NCI-H1092 (cell line): ENCODE results near the gene SV2B.

Experiments
- DNase-seq: peaks from one replicate; lab custom pipeline; 2025; lab: John Stamatoyannopoulos, UW

The SV2B gene

DNA sequence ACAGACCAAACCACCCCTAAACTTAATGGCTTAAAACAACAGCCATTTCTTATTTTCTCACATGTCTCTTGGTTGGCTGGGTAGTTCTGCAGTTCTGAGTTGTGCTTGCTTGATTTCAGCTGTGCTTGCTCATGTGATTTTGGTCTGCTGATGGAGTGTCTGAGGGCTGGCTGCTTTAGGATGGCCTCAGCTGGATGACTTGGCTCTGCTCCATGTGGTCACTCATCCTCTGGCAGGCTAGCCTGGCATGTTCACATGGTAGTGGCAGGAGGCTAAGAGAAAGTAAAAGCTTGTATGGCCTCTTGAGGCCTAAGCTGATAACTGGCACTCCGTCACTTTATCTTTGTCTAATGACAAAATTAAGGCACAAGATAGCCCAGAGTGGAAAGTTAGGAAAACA is 4.1 kb downstream of the SV2B start:
- DNase-seq, result peak; percentile 70

DNA sequence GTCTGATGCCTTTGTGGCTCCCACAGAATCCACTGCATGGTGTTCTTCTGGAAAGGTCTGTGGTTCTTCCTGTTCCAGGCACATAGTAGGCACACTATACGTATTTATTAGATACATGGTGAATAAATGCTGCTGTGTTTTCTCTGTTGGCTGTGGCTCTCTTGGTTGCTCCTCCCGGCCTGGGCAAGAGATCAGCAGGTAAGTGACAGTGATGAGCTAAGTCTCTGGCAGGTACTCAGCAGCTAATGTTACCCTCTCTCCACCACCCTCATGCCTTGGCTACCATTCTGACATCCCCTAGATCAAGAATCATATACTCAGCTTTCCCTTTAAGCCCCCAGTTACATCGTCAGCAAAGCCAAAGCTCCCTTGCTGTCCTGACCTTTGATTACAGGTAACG is 8.4 kb downstream of the SV2B start:
- no peak for DNase-seq

DNA sequence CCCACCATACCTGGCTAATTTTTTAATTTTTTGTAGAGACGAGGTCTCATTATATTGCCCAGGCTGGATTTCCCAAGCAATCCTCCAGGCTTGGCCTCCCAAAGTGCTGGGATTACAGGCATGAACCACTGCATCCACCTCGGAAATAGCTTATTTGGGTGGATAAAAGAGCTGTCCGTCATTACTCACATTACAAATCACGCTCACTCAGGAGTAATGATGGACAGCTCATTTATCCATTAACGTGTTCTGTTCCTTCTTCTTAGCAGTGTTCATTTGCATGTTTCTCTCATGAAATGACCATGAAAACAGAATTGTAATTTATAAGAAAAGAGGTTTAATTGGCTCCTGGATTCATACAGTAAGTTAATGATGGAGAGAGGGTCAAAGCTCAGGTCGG is 9.8 kb downstream of the SV2B start:
- no peak for DNase-seq

DNA sequence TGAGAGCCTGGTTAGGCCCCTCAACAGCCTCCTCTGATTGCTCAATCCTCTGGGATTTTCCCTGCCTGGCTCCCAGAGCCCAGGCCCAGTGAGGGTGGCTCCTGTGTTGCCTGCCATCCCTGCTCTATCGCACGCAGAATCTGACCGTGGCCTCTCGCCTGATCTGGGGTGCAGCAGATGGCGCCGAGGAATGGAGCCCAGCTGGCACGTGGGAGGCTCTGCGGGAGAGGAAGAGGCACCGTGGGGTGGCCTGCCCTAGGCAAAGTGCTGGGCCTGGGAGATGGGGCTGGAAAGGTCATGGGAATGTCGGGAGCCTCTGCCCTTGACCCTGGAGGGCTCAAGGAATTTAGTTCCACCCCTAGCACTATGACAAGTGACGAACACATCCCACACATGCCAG is 10.3 kb downstream of the SV2B start:
- no peak for DNase-seq

DNA sequence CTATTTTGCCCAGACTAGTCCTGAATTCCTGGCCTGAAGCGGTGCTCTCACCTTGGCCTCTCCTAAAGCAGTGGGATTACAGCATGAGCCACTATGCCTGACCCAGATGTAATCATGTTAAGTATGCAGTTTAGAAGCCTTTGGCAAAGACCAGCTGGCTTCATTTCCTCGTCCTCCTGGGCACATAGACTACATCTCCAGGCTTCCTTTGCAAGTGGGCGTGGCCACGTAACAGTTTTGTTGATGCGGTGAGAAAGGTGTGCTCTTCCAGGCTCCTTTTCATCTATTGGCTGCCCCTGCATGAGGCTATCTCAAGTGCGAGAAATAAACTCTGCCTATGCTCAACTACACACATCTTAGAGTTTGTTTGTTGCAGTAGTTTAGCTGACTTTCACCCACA is 13.0 kb downstream of the SV2B start:
- no peak for DNase-seq

DNA sequence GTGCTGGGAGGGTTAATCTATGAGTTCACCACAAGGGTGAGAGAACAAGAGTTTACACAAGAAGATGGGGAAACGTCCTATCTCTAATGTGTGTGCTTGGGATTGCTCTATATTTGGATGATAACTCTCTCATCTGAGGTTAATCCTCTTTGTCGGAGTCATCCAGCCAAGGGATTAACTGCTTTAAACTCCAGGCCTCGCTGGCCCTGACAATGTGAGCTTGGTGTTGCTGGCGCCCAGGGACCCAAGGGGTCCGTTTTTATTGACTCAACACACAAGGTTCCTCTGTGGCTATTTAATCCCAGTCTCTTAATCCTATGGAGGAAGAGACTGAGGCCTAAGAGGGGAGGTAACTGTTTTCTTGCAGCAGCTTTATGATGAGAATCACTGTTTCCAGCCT is 14.2 kb downstream of the SV2B start:
- DNase-seq, result no peak

DNA sequence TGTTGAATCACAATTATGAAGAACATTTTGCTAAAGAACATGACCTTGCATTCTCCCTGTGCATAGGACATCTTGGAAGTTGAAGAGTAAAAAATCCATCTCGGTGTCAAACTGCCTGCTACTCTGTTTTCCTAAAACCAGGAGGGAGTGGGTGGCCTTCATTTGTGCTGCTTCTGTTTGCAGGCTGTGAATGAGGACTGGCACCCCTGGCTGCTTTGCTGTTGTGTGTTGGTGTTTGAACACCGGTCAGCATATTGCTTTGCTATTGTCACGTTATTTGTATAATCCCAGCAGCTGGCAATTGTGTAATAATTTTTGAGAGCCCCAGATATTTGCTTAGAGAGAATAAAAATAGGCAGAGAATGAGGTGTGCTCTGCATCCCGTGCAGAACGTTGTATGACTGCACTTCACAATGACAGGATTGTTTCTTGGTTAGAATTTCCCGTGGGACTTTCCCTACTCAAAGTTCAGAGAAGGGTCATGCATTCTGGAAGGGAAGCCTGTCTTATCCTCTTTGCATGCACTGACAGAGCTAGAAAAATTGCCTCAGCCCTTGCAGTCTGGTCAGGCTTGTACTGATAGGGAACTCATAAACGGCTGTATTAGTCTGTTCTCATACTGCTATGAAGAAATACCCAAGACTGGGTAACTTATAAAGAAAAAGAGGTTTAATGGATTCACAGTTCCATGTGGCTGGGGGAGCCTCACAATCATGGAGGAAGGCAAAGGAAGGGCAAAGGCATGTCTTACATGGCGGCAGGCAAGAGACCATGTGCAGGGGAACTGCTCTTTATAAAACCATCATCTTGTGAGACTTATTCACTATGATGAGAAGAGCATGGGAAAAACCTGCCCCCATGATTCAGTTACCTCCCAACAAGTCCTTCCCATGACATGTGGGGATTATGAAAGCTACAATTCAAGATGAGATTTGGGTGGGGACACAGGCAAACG is 16.3 kb downstream of the SV2B start:
- DNase-seq, result peak; percentile 83

DNA sequence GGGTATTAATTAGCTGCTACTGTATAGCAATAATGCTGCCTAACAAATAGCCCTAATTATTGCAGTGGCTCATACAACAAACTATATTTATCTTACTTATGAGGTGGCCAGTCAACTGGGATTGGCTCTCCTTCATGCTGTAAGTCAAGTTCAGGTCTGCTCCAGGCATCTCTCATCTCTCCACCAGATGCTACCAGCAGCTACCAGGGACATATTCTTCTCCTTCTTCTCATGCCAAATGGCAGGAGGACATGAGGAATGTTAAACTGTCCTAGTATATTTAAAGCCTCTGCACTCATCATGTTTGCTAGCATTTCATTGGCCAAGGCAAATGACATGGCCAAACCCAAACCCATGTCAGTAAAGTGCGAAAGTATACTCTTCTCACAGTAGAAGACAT is 17.3 kb downstream of the SV2B start:
- DNase-seq, result no peak

DNA sequence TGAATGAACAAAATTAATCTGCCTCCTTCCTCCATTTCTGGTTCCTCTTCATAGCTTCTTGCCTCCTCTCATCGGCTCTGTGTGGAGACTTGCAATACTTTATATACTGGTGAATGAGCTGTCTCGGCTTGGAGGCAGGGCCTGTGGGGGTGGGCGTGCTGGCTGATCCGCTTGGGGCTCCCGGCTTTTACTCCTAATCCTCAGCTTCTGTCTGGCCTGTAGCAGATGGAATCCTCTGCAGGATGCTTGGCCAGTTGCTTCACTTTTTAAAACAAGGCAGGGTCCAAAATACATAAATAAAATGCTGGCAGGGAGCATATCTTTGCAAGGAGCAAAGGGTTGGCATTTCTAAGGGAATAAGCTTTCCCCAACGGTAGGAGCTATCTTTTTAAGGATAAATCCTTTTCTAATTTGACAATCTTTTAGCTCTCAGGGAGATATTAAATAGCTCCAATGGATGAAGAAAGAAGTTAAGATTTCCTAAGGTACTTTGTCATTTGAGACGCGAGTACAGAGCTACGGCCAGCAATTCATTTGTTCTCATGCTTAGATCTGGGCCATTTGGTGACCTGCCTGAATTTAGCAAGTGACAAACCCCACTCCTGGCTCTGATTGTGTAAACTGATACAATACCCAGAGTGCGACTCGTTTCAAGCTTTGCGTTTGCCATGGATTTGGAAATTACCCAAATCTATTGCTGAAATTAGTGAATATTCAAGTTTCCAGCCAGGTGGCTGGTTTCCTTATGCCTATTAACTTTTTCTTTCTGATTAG is 18.9 kb downstream of the SV2B start:
- no peak for DNase-seq

DNA sequence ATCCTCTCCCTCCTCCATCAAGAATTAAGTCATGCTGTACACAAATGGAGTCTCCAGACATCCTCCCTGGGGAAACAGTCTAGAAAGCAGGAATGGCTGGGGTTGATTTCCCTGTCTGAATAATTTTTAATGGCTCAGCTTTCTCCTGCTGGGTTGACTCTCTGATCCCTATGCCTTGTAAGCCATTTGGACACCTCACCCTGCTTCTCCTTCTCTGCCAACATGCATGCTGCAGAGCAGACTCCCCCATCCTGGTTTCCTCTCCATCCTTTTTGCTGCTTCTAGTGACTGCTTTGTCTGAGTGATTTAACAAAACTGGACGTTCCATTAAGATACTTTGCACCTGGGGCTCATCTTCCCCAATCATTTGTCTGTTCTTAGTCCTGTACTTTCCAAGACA is 22.2 kb downstream of the SV2B start:
- no peak for DNase-seq

DNA sequence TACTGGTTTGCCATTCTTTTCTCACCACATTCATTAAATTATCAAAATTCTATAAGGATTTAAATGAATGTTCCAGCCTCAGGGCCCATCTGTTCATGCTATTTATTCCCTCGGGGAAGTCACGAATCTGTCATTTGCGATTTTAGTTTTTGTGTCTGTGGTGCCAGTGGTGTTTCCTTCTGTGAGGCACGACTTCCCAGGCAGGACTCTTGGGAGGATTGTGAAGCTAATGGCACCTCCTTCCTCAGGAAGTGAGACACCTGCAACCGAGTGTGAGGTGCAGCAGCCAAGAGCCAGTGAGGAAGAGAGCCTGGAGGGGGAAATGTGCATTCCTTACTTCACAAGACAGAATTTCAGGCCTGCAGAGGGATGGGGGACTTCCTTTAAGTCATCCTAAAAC is 24.1 kb downstream of the SV2B start:
- no peak for DNase-seq

DNA sequence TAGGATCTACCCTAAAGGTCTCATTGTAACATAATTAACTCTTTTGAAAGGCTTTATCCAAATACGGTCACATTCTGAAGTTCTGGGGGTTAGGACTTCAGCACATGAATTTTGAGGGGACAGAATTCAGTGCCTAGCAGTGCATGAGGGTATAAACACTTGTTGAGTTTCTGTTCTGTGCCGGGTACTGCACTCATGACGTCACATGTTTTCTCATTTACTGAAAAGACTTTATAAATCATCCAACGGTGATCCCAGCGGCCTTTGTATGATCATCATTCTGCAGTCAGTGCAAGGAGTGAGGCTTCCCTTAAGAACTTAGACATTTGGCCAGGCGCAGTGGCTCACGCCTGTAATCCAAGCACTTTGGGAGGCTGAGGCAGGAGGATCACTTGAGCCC is 25.1 kb downstream of the SV2B start:
- no peak for DNase-seq

DNA sequence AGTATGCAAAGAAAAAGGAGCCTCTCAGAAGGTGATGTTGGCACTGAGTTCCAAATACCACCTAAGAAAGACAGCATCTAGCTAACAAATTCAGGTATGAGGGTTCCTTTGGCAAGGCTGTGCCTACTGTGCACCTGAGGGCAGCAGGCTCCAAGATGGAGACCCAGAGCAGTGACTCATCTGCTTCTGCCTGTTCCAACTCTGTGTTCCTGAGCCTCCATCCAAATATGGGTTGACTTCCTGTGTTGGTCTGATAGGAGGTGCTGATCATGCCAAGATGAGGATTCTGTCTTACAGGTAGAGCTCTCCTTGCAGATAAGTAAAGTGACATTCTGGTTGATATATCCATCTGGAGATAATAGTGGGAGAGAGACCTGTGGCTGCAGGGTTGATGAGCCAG is 26.0 kb downstream of the SV2B start:
- no peak for DNase-seq

DNA sequence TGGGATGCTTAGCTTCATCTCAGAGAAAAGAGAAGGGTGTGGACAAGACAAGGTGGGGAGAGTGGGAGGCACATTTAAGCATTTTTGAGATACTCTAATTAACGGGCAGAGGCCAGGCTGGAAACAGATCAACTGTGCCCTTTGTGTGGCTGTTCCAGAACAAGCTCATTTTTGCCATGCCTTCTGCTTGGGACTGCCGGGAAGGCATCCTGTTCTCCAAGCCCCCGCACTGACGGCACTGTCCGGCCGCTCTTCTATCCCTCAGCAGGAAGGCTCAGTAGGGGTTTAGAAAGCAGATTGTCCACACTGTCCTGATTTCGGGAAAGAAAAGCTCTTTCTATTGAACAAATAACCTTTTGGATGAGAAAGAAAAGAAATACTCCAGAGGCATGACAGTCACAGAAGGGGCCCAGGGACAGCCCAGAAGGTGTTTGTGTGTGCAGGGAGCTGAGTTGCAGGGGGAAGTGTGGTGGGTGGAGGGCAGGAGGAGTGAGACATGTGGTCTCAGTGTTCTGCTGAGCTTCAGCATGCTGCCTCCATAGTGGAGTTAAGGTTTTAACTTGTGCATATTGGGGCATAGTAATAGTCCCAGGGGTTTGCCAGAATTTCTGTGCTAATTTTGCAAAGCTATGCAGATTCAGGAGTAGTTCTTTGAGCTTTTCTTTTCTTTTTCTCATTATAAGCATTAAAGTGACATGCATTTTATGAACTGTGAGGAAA is 27.3 kb downstream of the SV2B start:
- no peak for DNase-seq

DNA sequence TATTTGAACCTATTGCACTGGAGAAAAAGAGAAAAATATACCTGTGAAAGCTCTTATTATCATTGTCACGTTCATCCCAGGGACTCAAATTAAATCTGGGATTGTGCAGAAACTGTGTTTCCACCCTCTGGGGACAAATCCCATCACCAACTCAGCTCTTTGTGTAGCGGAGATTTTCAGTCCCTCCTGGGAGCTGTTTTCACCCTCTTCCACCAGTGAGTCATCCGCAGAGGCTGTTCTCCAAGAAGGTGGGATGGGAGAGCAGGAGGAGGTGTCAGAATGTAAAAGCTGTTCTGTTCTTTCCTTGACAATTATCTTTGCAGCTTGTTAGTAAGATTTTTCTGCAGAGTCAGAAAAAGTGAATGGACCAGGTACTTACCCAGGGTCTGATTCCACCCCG is 28.0 kb downstream of the SV2B start:
- DNase-seq, result no peak

DNA sequence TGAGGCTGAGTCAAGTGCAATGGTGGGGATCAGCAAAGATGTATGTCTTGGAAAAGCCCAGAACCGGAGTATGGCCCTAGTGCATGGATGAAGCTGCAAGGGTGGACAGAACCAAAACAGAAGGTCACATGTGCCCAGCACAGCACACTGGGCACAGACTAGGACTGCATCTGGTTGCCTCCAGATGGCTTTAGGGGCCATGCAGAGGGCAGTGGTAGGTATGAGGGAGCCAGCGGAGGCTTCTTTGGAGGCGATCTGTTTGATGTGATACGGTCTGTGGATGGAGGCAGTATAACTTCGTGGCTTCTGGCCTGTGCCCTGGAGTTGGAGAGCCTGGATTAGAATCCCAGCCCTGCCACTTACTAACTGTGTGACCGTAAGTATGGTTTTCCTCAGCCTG is 29.4 kb downstream of the SV2B start:
- no peak for DNase-seq

DNA sequence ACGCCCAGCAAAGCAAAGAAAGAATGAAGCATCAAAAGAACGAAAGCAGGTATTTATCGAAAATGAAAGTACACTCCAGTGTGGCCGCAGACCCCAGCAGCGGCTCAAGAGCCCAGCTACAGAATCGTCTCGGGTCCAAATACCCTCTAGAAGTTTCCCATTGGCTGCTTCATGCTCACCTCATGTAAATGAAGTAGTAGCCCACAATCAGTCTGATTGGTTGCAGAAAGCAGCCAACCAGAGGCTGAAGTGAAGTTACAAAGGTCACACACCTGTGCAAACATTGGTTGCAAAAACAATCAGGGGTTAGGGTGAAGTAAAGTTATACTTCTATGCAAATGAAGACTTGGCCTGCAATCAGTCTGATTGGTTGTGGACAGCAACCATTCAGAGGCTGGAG is 32.0 kb downstream of the SV2B start:
- no peak for DNase-seq

DNA sequence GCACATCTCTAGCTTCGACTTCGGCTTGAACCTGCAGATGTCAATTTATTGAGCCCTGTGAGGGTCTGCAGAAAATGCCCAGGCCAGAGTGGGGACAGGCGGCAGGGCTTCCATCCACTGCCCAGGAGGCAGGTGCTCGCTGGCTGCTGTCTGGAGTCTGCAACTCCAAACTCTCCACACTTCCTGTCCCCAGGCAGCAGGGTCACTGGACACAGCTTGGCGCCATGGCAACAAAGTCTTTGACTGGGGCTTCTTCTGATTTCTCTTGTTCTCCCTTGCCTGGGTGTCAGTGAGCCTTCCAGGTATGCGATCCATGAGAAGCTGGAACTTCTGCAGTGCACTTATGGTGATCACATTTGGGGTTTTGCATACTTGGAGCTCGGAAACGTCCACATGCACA is 33.5 kb downstream of the SV2B start:
- no peak for DNase-seq

DNA sequence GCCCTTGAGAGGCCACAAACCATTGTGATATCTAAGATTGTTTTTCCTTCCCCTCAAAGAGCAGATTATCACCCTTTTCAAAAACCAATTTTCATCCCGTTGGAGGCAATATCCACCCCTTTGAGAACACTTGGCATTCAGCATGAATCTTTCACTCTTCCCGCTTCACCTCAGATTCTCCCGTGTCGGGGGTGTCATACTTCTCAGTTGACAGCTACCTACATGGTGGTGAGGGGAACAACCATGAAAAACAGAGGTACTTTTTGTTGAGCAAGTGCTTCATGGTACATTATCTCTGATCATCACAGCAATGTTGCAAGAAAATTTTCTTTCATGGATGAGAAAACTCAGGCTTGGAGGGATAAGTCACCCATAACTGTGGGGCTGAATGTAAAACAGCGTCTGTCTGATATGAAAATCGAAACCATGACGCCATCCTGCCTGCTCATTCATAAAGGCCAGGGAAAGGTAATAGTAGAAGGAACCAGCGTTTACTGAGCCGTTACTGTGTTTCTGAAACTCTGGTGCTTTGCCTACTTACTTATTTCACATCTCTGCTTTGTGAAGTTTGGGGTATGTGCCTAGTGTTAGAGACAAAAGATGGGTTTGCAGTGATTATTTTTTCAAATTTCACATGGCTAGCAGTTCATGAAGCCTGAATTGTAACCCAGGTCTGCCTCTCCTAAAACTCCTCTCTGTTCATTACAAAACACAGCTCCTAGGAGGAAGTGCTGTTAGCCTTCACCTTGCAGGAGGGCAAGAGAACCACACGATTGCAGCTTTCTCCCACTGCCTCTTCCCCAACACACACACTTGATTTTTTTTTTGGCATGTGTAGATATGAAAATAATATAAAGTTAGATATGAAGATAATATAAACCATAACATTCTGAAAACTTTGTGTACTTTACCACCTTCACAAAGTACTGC is 35.4 kb downstream of the SV2B start:
- DNase-seq, result no peak

DNA sequence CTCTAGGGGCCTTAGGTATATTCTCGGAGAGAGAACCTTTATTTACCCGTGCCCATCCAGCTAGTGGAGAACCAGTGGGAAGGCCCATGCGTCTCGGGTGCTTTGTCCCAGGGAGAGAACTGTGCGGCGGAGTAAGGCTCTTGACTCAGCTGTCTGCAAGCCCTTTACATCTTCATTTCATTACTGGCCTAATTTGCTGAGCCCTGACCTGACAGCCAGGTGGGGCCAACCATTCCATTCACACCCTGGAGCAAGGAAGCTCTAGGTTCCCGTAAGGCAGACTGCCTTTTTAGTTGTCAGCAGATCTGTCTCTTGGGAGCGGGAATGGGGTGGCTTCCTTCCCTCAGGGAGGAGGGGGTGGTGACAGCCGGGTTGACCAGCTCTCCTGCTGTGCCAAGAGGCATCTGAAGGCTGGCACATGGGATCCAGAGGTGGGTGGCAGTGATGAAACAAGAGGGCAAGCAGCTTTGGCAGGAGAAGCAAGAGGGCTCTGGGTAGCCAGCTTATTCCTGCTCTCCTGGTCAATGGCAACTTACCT is 36.4 kb downstream of the SV2B start:
- no peak for DNase-seq

DNA sequence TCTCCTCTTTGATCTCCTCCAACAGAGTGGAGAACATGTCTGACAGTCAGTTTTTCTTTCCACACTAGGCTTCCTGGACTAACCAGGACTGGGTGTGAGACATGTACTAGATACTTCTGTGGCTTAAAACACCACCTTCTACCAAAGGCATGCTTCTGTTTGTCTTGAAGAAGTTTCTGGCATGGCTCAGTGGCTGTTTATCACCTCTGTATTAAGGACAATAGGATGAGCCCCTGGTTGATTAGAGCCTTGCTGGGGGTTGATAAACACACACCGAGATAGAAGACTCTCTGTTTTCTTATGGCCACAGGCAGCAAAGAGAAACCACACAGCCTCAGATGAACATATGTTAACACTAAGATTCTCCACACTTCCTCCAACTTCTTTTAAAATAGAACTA is 40.5 kb downstream of the SV2B start:
- no peak for DNase-seq
